ENCODE data around the gene BPIFB3.

Gene BPIFB3

DNA sequence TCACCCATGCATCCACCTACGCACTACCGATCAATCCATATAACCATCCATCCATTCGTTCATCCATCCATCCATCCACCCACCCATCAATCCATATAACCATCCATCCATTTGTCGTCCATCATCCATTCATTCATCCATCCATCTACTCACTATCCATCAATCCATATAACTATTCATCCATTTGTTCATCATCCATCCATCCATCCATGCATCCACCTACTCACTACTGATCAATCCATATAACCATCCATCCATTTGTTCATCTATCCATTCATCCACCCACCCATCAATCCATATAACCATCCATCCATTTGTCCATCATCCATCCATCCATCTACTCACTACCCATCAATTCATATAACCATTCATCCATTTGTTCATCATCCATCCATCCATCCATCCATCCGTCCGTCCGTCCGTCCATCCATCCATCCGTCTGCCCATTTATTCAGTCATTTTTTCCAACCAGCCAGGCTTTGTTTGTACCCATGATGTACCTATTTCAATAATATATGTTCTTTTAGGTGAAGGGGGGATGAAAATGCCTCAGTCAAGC is 28.3 kb upstream of the BPIFB3 start:
- H3K27ac ChIP-seq, result no peak overlapping the region
- no peak overlapping the region for H3K9ac ChIP-seq (ENCODE audit: insufficient read length)
- no peak overlapping the region for H3K4me3 ChIP-seq
- no peaks in the 10 kb centered on the region for H3K9me3 ChIP-seq (ENCODE audit: low read depth, low read length)
- no peak for DNase-seq (ENCODE audit: low read depth, low spot score)
- no peak for TF ChIP-seq EZH2 (IDR thresholded peaks at IDR 0.05)
- TF ChIP-seq POLR2AphosphoS5 (IDR thresholded peaks at IDR 0.05; ENCODE audit: borderline replicate concordance, low read depth, low read length), result no peak
- TF ChIP-seq FOXP2 (optimal IDR thresholded peaks at IDR 0.05; ENCODE audit: control extremely low read depth, extremely low read length, insufficient read depth), result no peak
- no peaks in the 10 kb centered on the region for H3K36me3 ChIP-seq (ENCODE audit: insufficient read depth, low read length)

DNA sequence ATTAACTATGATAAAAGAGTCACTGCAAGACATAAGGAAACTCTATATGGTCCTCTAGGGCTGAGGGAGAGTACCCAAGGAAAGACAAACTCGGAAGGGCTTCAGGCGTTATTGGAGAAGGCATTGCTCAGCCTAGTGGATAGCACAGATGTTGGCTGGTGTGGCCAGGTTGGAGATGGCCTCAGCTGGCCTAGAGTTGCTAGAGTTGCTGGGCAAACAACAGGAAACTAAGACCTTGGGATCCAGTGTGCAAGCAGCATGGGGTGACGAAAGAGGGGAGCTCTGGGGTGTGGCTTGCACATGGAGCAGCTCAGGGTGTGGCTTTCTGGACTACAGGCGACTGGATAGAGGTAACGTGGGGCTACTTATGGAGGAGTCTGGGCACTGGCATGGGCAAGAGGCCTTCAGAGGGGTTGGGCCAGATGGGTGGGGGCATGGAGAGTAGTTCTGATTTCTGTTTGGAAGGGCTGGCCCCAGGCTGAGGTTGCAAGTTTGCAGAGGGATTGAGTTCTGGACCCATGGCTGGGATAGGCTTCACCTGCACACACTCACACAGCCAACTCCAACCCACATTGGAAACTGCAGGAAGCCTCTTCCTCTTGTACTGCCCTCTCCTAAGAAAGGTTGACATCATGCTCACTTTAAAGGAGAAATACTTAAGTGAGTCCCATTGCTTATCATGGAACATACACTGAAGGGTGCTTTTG is 27.5 kb upstream of the BPIFB3 start:
- DNase-seq (ENCODE audit: low read depth, low spot score), result no peak
- Histone ChIP-seq H3K9ac (ENCODE audit: insufficient read length) (no peak overlapping the region), H3K36me3 (ENCODE audit: insufficient read depth, low read length) (no peaks in the 10 kb centered on the region), H3K9me3 (ENCODE audit: low read depth, low read length) (no peaks in the 10 kb centered on the region), H3K4me3 (no peak overlapping the region), H3K27ac (no peak overlapping the region)
- TF ChIP-seq FOXP2 (optimal IDR thresholded peaks at IDR 0.05; ENCODE audit: control extremely low read depth, extremely low read length, insufficient read depth) (no peak), EZH2 (IDR thresholded peaks at IDR 0.05) (no peak), POLR2AphosphoS5 (IDR thresholded peaks at IDR 0.05; ENCODE audit: borderline replicate concordance, low read depth, low read length) (no peak)

DNA sequence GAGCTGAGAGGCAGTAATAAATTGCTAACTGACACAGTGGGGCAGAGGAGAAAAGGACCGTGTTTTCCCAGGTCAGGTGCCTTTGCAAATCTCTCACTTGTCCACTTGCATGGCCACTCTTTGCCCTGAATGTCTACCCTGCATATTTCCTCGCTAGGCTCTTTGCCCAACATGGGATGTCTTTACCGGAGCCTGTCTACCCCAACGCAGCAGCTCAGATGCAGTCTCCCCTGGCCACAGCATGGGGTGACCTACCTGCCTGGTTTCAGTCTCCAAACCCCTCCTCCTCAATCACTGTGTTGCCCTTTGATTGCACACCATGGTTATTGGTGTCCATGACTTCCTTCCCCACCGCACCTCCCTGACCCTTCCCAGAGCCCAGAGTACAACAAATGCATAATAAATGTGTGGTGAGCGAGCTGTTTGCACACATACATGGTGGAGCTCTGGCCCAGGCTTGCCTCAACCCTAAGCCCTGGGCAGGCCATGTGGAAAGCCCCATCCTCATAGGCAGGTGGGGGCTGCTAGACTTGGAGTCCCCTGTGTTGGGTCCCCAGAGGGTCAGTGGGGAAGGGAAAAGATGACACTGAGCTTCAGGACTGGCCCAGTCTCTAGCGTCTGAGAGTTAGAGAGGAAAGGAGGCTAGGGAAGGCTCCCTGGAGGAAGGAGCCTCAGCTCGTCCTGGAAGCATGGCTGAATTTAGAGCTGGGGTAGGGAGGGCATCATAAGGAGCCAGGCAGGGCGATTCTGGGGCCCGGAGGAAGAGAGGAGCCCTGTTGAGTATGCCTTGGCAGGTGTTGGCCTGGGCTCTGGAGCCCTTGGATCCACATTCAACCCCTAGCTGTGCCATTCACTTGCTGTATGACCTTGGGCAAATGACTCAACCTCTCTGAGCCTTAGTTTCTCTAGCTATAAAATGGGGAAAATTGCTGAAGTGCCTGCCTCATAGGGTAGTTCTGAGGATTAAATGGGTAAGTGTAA is 26.6 kb upstream of the BPIFB3 start:
- no peak for TF ChIP-seq FOXP2 (optimal IDR thresholded peaks at IDR 0.05; ENCODE audit: control extremely low read depth, extremely low read length, insufficient read depth)
- TF ChIP-seq EZH2 (IDR thresholded peaks at IDR 0.05), result no peak
- TF ChIP-seq POLR2AphosphoS5 (IDR thresholded peaks at IDR 0.05; ENCODE audit: borderline replicate concordance, low read depth, low read length), result no peak
- Histone ChIP-seq H3K36me3 (ENCODE audit: insufficient read depth, low read length) (no peaks in the 10 kb centered on the region), H3K9me3 (ENCODE audit: low read depth, low read length) (no peaks in the 10 kb centered on the region), H3K9ac (ENCODE audit: insufficient read length) (no peak overlapping the region), H3K27ac (no peak overlapping the region), H3K4me3 (no peak overlapping the region)
- DNase-seq (ENCODE audit: low read depth, low spot score), result no peak

- no peak for TF ChIP-seq POLR2AphosphoS5 (IDR thresholded peaks at IDR 0.05; ENCODE audit: borderline replicate concordance, low read depth, low read length)
- no peak for TF ChIP-seq FOXP2 (optimal IDR thresholded peaks at IDR 0.05; ENCODE audit: control extremely low read depth, extremely low read length, insufficient read depth)
- TF ChIP-seq EZH2 (IDR thresholded peaks at IDR 0.05), result no peak
- H3K4me3 ChIP-seq, result no peak overlapping the region
- H3K36me3 ChIP-seq (ENCODE audit: insufficient read depth, low read length), result no peaks in the 10 kb centered on the region
- no peak overlapping the region for H3K9ac ChIP-seq (ENCODE audit: insufficient read length)
- H3K9me3 ChIP-seq (ENCODE audit: low read depth, low read length), result no peaks in the 10 kb centered on the region
- no peak overlapping the region for H3K27ac ChIP-seq
- no peak for DNase-seq (ENCODE audit: low read depth, low spot score)
Observed at GRCh38 chr20:33027769-33028751, 25.6 kb upstream of the BPIFB3 start.

DNA sequence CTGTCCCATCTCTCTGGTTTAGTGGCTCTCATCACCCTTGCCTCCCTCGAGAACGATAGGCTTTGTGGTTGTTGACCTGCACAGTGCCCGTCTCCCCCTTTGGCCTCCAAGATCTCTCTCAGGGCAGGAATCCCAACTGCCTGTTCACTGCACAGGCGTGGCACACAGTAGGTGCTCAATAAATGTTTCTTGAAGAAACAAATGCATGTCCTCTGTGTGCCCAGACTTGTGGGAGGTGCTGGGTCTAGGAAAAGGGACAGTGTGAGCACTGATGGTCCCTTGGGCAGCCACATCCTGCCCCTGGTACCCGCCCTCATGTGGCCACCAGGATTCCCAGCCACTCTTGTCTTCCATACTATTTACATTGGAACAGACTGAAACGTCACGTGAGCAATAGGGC is 24.8 kb upstream of the BPIFB3 start:
- no peak overlapping the region for H3K27ac ChIP-seq
- H3K9ac ChIP-seq (ENCODE audit: insufficient read length), result no peak overlapping the region
- DNase-seq (ENCODE audit: low read depth, low spot score), result no peak
- H3K4me3 ChIP-seq, result no peak overlapping the region
- H3K36me3 ChIP-seq (ENCODE audit: insufficient read depth, low read length), result no peaks in the 10 kb centered on the region
- no peak for TF ChIP-seq EZH2 (IDR thresholded peaks at IDR 0.05)
- TF ChIP-seq POLR2AphosphoS5 (IDR thresholded peaks at IDR 0.05; ENCODE audit: borderline replicate concordance, low read depth, low read length), result no peak
- no peak for TF ChIP-seq FOXP2 (optimal IDR thresholded peaks at IDR 0.05; ENCODE audit: control extremely low read depth, extremely low read length, insufficient read depth)
- H3K9me3 ChIP-seq (ENCODE audit: low read depth, low read length), result no peaks in the 10 kb centered on the region

DNA sequence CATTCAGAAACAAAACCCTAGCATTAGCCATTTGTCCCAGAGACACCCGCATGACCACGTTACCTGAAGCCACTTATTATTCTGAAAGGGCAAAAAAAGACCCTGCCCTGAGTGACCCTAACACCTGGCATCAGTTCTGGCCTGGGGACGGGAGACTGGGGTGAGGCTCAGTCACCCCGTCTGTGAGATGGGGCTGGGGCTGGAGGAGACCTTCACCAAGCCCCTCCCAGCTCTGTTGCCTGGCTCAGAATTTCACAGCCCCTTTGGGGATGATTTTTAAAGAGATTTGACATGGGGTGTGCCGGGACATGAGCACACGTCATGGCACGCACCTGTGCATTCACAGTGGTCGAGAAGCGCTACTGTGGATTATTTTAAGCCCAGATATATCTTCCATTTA is 23.6 kb upstream of the BPIFB3 start:
- H3K9me3 ChIP-seq (ENCODE audit: low read depth, low read length), result no peaks in the 10 kb centered on the region
- DNase-seq (ENCODE audit: low read depth, low spot score), result no peak
- no peaks in the 10 kb centered on the region for H3K36me3 ChIP-seq (ENCODE audit: insufficient read depth, low read length)
- no peak overlapping the region for H3K27ac ChIP-seq
- H3K9ac ChIP-seq (ENCODE audit: insufficient read length), result no peak overlapping the region
- TF ChIP-seq FOXP2 (optimal IDR thresholded peaks at IDR 0.05; ENCODE audit: control extremely low read depth, extremely low read length, insufficient read depth) (no peak), POLR2AphosphoS5 (IDR thresholded peaks at IDR 0.05; ENCODE audit: borderline replicate concordance, low read depth, low read length) (no peak), EZH2 (IDR thresholded peaks at IDR 0.05) (no peak)
- no peak overlapping the region for H3K4me3 ChIP-seq

- no peaks in the 10 kb centered on the region for H3K9me3 ChIP-seq (ENCODE audit: low read depth, low read length)
- no peaks in the 10 kb centered on the region for H3K36me3 ChIP-seq (ENCODE audit: insufficient read depth, low read length)
- H3K9ac ChIP-seq (ENCODE audit: insufficient read length), result no peak overlapping the region
- DNase-seq (ENCODE audit: low read depth, low spot score), result no peak
- TF ChIP-seq POLR2AphosphoS5 (IDR thresholded peaks at IDR 0.05; ENCODE audit: borderline replicate concordance, low read depth, low read length) (no peak), FOXP2 (optimal IDR thresholded peaks at IDR 0.05; ENCODE audit: control extremely low read depth, extremely low read length, insufficient read depth) (no peak), EZH2 (IDR thresholded peaks at IDR 0.05) (no peak)
- no peak overlapping the region for H3K27ac ChIP-seq
- H3K4me3 ChIP-seq, result no peak overlapping the region
Observed at GRCh38 chr20:33030569-33030968, 23.1 kb upstream of the BPIFB3 start.

All from SK-N-MC (cell line).